ENCODE data around the gene SMC5. TPM values are rescaled to one million over a fixed set of nuclear protein-coding genes. Genes with fewer than 3 reads are reported as not detected.

Gene SMC5
- total RNA-seq, 1 experiment from 2014 or later: 27.5 TPM

Other genes with a start within 250 kb of the SMC5 start
- gene MAMDC2, start 215.1 kb upstream of the SMC5 start, total RNA-seq (2021; ENCODE audit: unreplicated experiment): 1.2 TPM
- gene KLF9, start 155.7 kb downstream of the SMC5 start, total RNA-seq (2021; ENCODE audit: unreplicated experiment): 8.3 TPM